ENCODE data around the gene PHRF1.

DNA sequence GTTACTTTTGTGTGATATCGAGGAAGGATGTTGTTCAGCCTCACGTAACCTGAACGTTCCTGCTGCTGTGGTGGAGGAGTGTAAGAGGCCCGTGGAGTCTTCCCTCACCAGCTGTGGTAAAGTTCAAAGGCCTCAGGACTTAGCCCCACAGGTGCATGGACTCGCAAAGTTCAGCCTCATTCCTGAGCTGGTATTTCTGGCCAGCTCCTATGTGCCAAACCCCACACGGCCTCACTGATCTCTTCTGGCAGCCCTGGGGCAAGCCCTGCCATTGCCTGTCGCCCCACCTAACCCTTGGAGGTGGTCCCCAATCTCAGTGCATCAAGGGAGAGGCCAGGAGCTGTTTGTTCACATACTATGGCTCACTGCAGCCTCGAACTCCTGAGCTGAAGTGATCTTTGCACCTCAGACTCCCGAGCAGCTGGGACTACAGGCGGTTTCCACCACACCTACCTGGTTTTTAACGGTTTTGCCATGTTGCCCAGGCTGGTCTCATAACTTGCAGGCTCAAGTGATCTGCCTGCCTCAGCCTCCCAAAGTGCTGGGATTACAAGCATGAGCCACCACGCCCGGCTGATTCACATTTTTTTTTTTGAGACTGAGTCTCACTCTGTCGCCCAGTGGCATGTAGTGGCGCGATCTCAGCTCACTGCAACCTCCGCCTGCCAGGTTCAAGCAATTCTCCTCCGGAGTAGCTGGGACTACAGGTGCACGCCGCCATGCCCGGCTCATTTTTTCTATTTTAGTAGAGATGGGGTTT, 2.2 kb downstream of the PHRF1 start:
- TF ChIP-seq, protein P1, sequence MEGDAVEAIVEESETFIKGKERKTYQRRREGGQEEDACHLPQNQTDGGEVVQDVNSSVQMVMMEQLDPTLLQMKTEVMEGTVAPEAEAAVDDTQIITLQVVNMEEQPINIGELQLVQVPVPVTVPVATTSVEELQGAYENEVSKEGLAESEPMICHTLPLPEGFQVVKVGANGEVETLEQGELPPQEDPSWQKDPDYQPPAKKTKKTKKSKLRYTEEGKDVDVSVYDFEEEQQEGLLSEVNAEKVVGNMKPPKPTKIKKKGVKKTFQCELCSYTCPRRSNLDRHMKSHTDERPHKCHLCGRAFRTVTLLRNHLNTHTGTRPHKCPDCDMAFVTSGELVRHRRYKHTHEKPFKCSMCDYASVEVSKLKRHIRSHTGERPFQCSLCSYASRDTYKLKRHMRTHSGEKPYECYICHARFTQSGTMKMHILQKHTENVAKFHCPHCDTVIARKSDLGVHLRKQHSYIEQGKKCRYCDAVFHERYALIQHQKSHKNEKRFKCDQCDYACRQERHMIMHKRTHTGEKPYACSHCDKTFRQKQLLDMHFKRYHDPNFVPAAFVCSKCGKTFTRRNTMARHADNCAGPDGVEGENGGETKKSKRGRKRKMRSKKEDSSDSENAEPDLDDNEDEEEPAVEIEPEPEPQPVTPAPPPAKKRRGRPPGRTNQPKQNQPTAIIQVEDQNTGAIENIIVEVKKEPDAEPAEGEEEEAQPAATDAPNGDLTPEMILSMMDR (IDR thresholded peaks at IDR 0.05; ENCODE audit: poor library complexity, severe bottlenecking), result no peak
- TF ChIP-seq EP300 (conservative IDR thresholded peaks at IDR 0.05; ENCODE audit: poor library complexity, severe bottlenecking) (no peak), TAF1 (IDR thresholded peaks at IDR 0.05; ENCODE audit: low read depth) (no peak)
- TF ChIP-seq, protein P2, sequence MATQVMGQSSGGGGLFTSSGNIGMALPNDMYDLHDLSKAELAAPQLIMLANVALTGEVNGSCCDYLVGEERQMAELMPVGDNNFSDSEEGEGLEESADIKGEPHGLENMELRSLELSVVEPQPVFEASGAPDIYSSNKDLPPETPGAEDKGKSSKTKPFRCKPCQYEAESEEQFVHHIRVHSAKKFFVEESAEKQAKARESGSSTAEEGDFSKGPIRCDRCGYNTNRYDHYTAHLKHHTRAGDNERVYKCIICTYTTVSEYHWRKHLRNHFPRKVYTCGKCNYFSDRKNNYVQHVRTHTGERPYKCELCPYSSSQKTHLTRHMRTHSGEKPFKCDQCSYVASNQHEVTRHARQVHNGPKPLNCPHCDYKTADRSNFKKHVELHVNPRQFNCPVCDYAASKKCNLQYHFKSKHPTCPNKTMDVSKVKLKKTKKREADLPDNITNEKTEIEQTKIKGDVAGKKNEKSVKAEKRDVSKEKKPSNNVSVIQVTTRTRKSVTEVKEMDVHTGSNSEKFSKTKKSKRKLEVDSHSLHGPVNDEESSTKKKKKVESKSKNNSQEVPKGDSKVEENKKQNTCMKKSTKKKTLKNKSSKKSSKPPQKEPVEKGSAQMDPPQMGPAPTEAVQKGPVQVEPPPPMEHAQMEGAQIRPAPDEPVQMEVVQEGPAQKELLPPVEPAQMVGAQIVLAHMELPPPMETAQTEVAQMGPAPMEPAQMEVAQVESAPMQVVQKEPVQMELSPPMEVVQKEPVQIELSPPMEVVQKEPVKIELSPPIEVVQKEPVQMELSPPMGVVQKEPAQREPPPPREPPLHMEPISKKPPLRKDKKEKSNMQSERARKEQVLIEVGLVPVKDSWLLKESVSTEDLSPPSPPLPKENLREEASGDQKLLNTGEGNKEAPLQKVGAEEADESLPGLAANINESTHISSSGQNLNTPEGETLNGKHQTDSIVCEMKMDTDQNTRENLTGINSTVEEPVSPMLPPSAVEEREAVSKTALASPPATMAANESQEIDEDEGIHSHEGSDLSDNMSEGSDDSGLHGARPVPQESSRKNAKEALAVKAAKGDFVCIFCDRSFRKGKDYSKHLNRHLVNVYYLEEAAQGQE (IDR thresholded peaks at IDR 0.05; ENCODE audit: borderline replicate concordance), result no peak
